ENCODE data around the gene SFTPB.
"Not testable (repeated sequence)": the region's sequence is repeated elsewhere in the genome, so short reads cannot be mapped to it uniquely, and the experiment has no call there.

Gene SFTPB

GRCh38 chr2:85675427-85675826 is 7.4 kb upstream of the SFTPB start:
- DNase-seq: no peak

GRCh38 chr2:85674417-85674816 is 6.4 kb upstream of the SFTPB start:
- no peak for DNase-seq

- DNase-seq: no peak
These were observed 5.8 kb upstream of the SFTPB start for GRCh38 chr2:85673716-85674375.

GRCh38 chr2:85672456-85672855 is 4.5 kb upstream of the SFTPB start:
- DNase-seq: no peak

DNA sequence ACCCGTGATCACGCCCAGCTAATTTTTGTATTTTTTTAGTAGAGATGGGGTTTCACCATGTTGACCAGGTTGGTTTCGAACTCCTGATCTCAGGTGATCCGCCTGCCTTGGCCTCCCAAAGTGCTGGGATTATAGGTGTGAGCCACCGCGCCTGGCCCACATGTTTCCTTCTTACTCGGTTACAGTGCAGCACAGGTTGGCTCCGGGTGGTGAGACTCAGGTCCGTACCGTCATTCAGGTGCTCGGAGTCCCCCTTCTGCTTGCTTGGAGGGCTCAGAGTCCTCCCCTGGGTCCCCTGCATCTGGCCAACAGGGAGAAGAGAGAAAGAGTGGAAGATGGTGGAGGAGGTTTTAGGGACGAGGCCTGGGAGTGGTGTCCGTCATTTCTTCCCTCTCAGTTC is 2.4 kb upstream of the SFTPB start:
- not testable (repeated sequence) for DNase-seq

- DNase-seq: no peak
These were observed 1.6 kb upstream of the SFTPB start for GRCh38 chr2:85669549-85669948.

GRCh38 chr2:85668857-85669142 is 801 bp upstream of the SFTPB start:
- DNase-seq: no peak

- DNase-seq: no peak
These were observed 414 bp downstream of the SFTPB start for GRCh38 chr2:85667561-85668008.

DNA sequence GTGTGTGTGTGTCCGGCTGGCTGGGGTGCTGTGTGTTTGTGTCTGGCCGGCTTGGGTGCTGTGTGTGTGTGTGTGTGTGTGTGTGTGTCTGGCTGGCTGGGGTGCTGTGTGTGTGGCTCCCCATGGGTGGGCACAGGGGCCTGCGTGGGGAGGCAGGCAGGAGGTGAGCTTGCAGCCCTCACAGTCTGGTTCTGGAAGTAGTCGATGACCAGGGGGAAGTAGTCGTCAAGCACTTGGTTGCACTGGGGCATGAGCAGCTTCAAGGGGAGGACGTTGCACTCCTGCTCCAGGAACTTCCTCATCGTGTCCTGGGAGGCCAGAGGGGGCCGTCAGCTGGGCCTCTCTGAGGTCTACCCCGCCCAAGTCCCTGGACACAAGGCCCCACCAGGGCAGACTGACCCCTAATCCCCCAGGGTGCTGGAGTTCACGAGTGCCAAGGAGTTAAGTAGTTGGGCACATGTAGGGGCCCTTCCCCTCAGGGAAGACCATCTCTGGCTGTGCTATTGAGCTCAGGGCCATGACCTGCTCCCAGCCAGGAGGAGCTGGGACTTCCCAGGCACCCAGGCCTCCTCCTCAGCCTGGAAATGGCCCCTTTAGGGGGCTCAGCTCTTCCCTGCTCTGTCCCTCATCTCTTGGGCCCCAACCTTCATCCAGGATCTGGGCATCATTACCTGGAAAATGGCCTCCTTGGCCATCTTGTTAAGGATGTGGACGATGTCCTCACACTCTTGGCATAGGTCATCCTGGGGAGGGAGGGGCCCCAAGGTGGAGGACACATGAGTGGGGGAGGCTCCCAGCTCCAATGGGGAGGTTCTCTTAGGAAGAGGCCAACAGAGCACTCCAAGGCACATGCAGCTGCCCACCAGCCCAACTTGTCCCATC is 1.3 kb downstream of the SFTPB start:
- DNase-seq: peak; percentile 21

DNA sequence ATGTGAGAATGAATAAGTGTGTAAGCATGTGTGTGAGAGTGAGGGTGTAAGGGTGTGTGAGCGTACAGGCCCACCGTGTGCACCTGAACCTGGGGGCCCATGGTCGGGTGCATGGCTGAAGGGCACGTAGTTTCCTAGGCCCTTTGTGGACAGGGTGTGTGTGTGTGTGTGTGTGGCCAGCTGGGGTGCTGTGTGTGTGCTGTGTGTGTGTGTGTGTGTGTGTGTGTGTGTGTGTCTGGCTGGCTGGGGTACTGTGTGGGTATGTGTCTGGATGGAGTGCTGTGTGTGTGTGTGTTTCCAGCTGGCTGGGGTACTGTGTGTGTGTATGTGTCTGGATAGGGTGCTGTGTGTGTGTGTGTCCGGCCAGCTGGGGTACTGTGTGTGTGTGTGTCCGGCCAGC is 2.0 kb downstream of the SFTPB start:
- DNase-seq: no peak

- DNase-seq: no peak
These were observed 2.6 kb downstream of the SFTPB start for GRCh38 chr2:85665264-85665937.

GRCh38 chr2:85663594-85664565 is 4.1 kb downstream of the SFTPB start:
- DNase-seq: no peak

GRCh38 chr2:85662899-85663593 is 5.0 kb downstream of the SFTPB start:
- no peak for DNase-seq

DNA sequence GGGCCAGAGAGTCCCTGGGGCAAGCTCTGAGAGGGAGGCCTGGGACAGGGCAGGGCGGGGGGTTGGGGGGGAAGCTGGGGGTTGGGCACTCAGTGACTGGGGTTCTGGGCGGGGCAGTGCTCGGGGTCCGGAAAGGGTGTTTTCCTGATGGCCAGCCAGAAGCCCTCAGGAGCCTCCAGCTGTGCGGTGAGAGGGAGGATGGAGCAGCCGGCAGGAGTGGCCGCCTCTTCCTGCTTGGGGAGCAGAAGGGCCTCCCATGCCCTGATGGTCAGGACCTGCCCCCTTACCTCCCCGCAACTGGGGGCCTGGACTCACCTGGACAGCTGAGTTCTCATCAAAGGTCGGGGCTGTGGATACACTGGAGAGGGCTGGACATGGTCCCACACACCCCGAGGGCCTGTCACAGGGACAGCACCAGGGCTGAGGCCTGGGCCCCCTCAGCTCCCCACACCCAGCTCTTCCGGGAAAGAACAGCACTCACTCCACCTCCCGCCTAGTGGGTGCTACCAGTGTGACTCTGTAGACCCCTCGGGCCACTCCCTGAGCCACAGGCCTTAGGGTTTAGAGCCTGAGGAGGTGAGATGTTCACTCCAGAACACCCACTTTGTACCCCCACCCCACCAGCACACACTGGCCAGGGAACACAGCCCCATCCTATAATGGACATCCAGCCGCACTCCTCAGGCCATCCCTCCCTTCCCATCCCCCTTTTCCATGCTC is 6.7 kb downstream of the SFTPB start:
- no peak for DNase-seq

DNA sequence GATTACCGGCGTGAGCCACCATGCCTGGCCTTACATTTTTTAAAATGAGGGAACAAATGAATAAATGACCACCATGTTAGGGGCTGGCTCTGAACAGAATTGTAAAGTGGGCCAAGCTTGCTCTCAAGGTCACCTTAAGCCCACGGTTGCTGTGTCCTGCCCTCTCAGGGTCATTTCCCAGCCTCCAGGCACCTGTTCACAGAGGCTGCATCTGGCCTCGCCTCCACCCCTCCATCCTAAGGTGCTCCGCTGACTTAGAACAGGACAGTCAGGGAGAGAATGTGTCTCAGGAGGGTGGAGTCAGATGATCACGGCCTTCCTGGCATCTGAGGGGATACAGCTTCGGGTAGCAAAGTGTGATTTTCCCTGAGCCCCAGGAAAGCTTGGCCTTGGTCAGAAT is 7.3 kb downstream of the SFTPB start:
- DNase-seq: no peak

DNA sequence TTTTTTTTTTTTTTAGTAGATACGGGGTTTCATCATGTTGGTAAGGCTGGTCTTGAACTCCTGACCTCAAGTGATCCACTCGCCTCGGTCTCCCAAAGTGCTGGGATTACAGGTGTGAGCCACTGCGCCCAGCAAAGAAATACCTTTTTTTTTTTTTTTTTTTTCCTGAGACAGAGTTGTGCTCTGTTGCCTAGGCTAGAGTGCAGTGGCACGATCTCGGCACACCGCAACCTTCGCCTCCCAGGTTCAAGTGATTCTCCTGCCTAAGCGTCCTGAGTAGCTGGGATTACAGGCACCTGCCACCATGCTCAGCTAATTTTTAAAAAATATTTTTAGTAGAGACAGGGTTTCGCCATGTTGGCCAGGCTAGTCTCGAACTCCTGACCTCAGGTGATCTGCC is 7.7 kb downstream of the SFTPB start:
- DNase-seq: not testable (repeated sequence)

DNA sequence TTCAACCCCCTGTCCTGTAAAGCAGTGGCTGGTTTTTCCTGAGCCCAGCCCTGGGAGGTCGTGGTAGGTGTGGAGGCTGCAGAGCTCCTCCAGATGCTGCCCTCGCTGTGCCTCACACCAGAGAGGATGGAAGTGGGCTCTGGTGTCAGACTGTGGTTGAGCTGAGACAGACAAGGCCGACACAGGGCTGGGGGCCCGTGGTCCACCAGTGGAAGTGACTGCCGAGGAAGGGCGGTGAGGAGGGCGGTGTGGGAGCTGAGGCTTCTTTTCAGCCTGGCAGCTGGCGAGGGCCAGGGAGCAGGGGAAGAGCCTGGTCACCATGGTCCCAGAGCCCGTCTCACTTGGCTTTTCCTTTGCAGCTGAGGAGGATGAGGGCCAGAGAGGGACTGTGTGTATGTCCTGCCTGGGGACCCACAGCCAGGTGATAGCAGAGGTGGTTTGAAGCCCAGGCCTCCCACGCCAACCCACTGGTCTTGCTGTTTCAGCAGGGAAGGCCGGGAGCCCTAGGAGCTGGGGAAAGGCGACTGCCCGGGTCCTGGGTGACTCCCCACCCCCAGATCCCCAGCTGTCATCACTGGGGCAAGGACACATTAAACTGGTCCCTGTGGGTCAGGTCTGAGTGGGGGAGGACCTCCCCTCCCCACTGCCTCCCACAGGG is 8.5 kb downstream of the SFTPB start:
- DNase-seq: no peak

- DNase-seq: not testable (repeated sequence)
These were observed 10.6 kb downstream of the SFTPB start for GRCh38 chr2:85657399-85657798.

DNA sequence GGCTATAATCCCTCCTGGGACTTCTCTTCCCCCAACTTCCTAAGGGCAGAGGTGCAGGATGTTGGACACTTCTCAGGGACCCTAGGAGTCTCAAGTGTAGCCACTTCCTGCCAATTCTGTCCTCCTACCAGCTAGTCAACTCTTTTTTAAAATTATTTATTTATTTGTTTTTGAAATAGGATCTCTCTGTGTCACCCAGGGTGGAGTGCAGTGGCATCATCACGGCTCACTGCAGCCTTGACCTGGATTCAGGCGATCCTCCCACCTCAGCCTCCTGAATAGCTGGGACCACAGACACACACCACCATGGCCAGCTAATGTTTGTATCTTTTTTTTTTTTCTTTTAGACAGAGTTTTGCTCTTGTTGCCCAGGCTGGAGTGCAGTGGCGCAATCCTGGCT is 11.5 kb downstream of the SFTPB start:
- DNase-seq: no peak

DNA sequence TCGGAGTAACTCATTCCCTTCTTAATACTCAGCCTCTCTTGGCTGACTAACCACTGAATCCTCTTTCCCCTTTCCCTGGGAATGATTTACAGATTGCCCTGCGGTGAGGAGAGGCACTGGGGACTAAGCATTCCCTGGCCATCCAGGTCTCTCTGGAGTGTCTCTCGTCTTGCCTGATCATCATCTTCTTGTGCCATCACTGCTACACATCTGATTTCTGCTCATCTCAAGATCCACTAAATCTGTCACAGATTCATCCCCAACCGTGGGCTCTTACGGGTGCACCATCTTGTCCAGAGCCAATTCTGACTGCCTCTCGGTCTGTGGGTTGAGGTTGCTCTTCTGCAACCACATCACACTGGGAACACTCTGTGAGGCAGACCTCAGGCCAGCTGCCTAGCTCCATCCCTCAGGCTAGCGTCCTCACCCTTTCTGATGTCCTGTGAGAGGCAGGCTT is 12.0 kb downstream of the SFTPB start:
- DNase-seq: no peak

DNA sequence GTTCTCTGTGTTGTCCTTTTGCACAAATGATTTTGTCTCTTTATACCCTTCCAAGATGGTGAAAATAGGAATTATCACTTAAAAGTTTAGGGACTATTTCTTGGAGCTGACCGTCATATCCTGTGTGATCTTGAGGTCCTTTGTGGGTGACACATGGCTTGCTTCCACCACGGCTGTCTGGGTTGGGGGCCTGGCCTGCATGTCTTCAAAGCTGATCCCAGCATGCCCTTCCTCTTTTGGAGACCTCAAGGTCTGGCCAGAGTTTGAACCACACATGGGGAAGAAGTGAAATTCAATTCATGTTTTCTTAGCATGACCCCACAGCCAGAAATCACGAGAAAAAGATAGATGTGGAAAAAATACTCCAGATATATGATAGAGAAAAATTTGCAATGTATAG is 14.0 kb downstream of the SFTPB start:
- DNase-seq: no peak
